Parathyroid adenoma (tissue), 2 donors: ENCODE measurements around the gene KPNB1.

Experiments used
- H2AFZ ChIP-seq: fragments of 300-600 bp; sonication (generic); one replicate; pipeline ENCODE4 v1.7.0; 2017; ENCODE audit warnings: antibody characterized with exemption, mild to moderate bottlenecking
- H3K27ac ChIP-seq: fragments of 300-600 bp; sonication (generic); one replicate; pipeline ENCODE4 v1.7.0; 2017
- H3K27me3 ChIP-seq: fragments of 300-600 bp; sonication (generic); one replicate; pipeline ENCODE4 v1.7.0; 2017; ENCODE audit warnings: low read length; ENCODE audit not compliant: control insufficient read depth, insufficient read depth
- H3K36me3 ChIP-seq: fragments of 300-600 bp; sonication (generic); one replicate; pipeline ENCODE4 v1.7.0; 2017; ENCODE audit warnings: low read length; ENCODE audit not compliant: control insufficient read depth, insufficient read depth
- H3K4me1 ChIP-seq: fragments of 300-600 bp; sonication (generic); one replicate; pipeline ENCODE4 v1.7.0; 2017; ENCODE audit warnings: control low read depth
- H3K4me2 ChIP-seq: fragments of 300-600 bp; sonication (generic); one replicate; pipeline ENCODE4 v1.7.0; 2017; ENCODE audit warnings: low read length
- H3K4me3 ChIP-seq: fragments of 300-600 bp; sonication (generic); one replicate; pipeline ENCODE4 v1.7.0; 2017; ENCODE audit warnings: low read depth, low read length
- H3K79me2 ChIP-seq: fragments of 300-600 bp; sonication (generic); one replicate; pipeline ENCODE4 v1.7.0; 2017; ENCODE audit warnings: control low read depth
- H3K9ac ChIP-seq: fragments of 300-600 bp; sonication (generic); one replicate; pipeline ENCODE4 v1.7.0; 2017; ENCODE audit warnings: mild to moderate bottlenecking
- H3K9me3 ChIP-seq: fragments of 300-600 bp; sonication (generic); one replicate; pipeline ENCODE4 v1.7.0; 2017; ENCODE audit warnings: low read length; ENCODE audit not compliant: control insufficient read depth
- CTCF ChIP-seq: fragments of 300-600 bp; sonication (generic); IDR thresholded peaks from one replicate; pipeline ENCODE4 v1.7.0; 2017; ENCODE audit warnings: antibody characterized with exemption, mild to moderate bottlenecking
- donor health status: primary hyperparathyroidism.

The KPNB1 gene

GRCh38 chr17:47620503-47621245 lies 29.0 kb upstream of the KPNB1 start:
- H3K4me2 ChIP-seq: no peak overlapping the region
- no peak overlapping the region for H2AFZ ChIP-seq
- H3K4me3 ChIP-seq: no peak overlapping the region
- no peaks in the 10 kb centered on the region for H3K79me2 ChIP-seq
- peaks cover 4% of the 10 kb centered on the region for H3K4me1 ChIP-seq
- H3K27ac ChIP-seq: no peak overlapping the region
- H3K9me3 ChIP-seq: no peaks in the 10 kb centered on the region
- TF ChIP-seq CTCF: no peak
- H3K9ac ChIP-seq: no peak overlapping the region
- H3K36me3 ChIP-seq: no peaks in the 10 kb centered on the region
- H3K27me3 ChIP-seq: no peaks in the 10 kb centered on the region

GRCh38 chr17:47621293-47622179 lies 28.2 kb upstream of the KPNB1 start:
- H3K36me3 ChIP-seq: no peaks in the 10 kb centered on the region
- peaks cover 4% of the 10 kb centered on the region for H3K4me1 ChIP-seq
- TF ChIP-seq CTCF: no peak
- no peaks in the 10 kb centered on the region for H3K9me3 ChIP-seq
- H3K27ac ChIP-seq: no peak overlapping the region
- H2AFZ ChIP-seq: no peak overlapping the region
- H3K79me2 ChIP-seq: no peaks in the 10 kb centered on the region
- no peak overlapping the region for H3K9ac ChIP-seq
- no peak overlapping the region for H3K4me3 ChIP-seq
- no peak overlapping the region for H3K4me2 ChIP-seq
- no peaks in the 10 kb centered on the region for H3K27me3 ChIP-seq

GRCh38 chr17:47622180-47622549 lies 27.6 kb upstream of the KPNB1 start:
- no peak overlapping the region for H2AFZ ChIP-seq
- H3K4me1 ChIP-seq: peaks cover 4% of the 10 kb centered on the region

GRCh38 chr17:47624727-47625068 lies 25.0 kb upstream of the KPNB1 start:
- Histone ChIP-seq H3K36me3 (no peaks in the 10 kb centered on the region), H3K27ac (no peak overlapping the region), H3K9ac (no peak overlapping the region), H3K4me1 (peaks cover 4% of the 10 kb centered on the region), H3K4me3 (no peak overlapping the region), H3K4me2 (no peak overlapping the region), H3K79me2 (no peaks in the 10 kb centered on the region), H2AFZ (no peak overlapping the region), H3K27me3 (no peaks in the 10 kb centered on the region), H3K9me3 (no peaks in the 10 kb centered on the region)
- no peak for TF ChIP-seq CTCF

More at GRCh38 chr17:47622180-47622549, 27.6 kb upstream of the KPNB1 start:
- Histone ChIP-seq H3K9ac (no peak overlapping the region), H3K36me3 (no peaks in the 10 kb centered on the region), H3K27me3 (no peaks in the 10 kb centered on the region), H3K4me3 (no peak overlapping the region), H3K9me3 (no peaks in the 10 kb centered on the region), H3K4me2 (no peak overlapping the region), H3K27ac (no peak overlapping the region), H3K79me2 (no peaks in the 10 kb centered on the region)
- TF ChIP-seq CTCF: no peak
